HUES6 (cell line): ENCODE data around the gene PRDM16.

Experiments used
- H3K27ac ChIP-seq: 2 replicates; pipeline ENCODE4 v1.7.0; 2013; ENCODE audit warnings: low read depth, mild to moderate bottlenecking, low read length, inconsistent platforms
- H3K27me3 ChIP-seq: 2 replicates; pipeline ENCODE4 v1.6.1; 2013; ENCODE audit warnings: low read length; ENCODE audit not compliant: control insufficient read depth, insufficient read depth
- H3K36me3 ChIP-seq: 2 replicates; pipeline ENCODE4 v1.6.1; 2013; ENCODE audit warnings: low read length; ENCODE audit not compliant: control insufficient read depth, insufficient read depth
- H3K4me1 ChIP-seq: 2 replicates; pipeline ENCODE4 v1.6.1; 2013; ENCODE audit warnings: low read length; ENCODE audit not compliant: control insufficient read depth, insufficient read depth
- H3K4me3 ChIP-seq: 2 replicates; pipeline ENCODE4 v1.5.1; 2013; ENCODE audit warnings: low read depth, low read length
- H3K9ac ChIP-seq: one replicate; pipeline ENCODE4 v1.6.1; 2013; ENCODE audit warnings: mild to moderate bottlenecking, low read length
- H3K9me3 ChIP-seq: 2 replicates; pipeline ENCODE4 v1.6.1; 2013; ENCODE audit warnings: low read depth, low read length; ENCODE audit not compliant: control insufficient read depth, insufficient read depth

PRDM16 gene

DNA sequence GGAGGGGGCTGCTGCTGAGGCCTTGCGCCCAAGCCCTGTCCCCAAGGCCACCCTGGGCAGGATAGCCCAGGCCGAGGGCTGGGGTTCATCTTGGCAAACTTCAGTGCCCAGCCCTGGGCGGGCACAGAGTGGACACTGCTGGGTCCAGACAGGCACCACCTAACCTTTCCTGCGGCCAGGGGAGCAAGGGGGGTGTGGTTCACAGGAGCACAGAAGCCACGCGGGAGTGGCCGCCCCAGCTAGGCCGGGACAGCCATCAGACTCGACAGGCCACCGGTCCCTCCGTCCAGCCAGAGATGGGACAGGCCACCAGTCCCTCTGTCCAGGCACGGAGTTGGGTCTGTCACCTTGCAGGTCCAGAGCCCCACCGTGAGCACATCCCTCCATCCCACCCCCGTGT, 414.4 kb downstream of the PRDM16 start:
- H3K9ac ChIP-seq = no peak overlapping the region
- H3K27ac ChIP-seq = no peak overlapping the region
- no peaks in the 10 kb centered on the region for H3K4me1 ChIP-seq

DNA sequence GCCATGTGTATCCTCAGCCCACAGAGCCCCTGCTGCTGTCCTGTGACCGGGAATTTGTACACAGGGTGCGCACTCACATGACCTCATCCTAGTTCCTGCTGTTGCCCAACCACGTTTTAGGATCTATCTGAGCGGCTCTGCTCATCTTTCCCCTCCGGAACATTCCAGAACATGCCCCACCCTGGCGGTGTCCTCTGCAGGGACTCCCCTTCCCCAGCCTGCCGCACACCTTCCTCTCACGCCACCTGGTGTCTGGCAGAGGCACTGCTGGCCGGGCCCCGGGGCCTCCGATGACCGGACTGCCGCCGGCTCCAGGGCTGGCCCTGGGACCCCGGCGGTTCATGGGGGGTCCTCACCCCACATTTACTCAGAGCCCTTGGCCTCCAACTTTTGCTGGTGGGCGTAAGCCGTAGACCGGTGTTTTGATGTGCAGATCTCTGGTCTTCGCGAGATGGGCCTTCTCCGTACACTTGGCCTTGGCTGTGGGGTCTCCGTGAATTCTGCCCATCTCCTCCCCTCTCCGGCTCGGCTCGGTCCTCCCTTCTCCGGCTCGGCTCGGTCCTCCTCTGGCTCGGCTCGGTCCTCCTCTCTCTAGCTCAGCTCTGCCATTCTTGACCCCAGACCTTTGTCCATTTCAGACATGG, 414.9 kb downstream of the PRDM16 start:
- Histone ChIP-seq H3K4me1 (no peaks in the 10 kb centered on the region), H3K4me3 (no peak overlapping the region), H3K27me3 (no peaks in the 10 kb centered on the region), H3K27ac (no peak overlapping the region), H3K9ac (no peak overlapping the region), H3K9me3 (peaks cover 13% of the 10 kb centered on the region), H3K36me3 (0 out of 2 replicates have a peak, but pooled peaks cover 3% of the 10 kb centered on the region)

More for the DNA sequence above, 414.4 kb downstream of the PRDM16 start:
- no peak overlapping the region for H3K4me3 ChIP-seq
- H3K36me3 ChIP-seq = peaks cover 3% of the 10 kb centered on the region; the same call in 1 of the 2 replicates
- no peaks in the 10 kb centered on the region for H3K27me3 ChIP-seq
- H3K9me3 ChIP-seq = peaks cover 8% of the 10 kb centered on the region

DNA sequence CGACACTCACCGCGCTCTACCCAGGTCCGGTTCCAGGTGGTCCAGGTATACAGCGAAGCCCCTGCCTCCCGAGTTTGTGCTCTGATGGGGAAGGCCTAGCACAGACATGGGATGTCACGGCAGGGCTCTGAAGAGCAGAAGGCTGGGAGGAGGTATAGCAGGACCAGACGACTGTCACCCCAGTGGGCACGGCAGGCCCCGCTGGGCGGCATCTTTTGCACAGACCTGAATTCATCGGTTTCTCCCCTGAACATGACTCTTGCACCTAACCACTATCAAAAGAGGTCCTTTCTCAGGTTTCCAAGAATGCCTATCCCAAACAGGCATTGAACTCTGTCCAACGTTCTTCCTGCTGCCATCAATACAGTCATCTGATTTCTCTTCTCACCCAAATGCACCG, 416.0 kb downstream of the PRDM16 start:
- H3K9ac ChIP-seq = no peak overlapping the region
- no peak overlapping the region for H3K27ac ChIP-seq
- no peaks in the 10 kb centered on the region for H3K27me3 ChIP-seq
- H3K36me3 ChIP-seq = peaks cover 3% of the 10 kb centered on the region
- H3K4me3 ChIP-seq = no peak overlapping the region
- H3K9me3 ChIP-seq = peaks cover 17% of the 10 kb centered on the region
- no peaks in the 10 kb centered on the region for H3K4me1 ChIP-seq
